H1 (cell line): ENCODE data around the gene YAF2. TPM values are rescaled to one million over a fixed set of nuclear protein-coding genes. Genes with fewer than 3 reads are reported as not detected.

Source experiments
- CTCF ChIA-PET: fragments of 300-600 bp; sonication (Branson Sonifier 250); formaldehyde crosslinking; loops from one replicate; lab custom pipeline; 2021; ENCODE audit not compliant: partially characterized antibody; lab: Charles Lee
- POLR2A ChIA-PET: fragments of 300-600 bp; sonication (Branson Sonifier 250); formaldehyde crosslinking; loops from one replicate; lab custom pipeline; 2021; ENCODE audit warnings: inconsistent platforms; ENCODE audit not compliant: partially characterized antibody; lab: Charles Lee
- DNase-seq, 2 experiments: peaks; one replicate each; pipeline versions ENCODE4 v3.0.0 to v3.0.0-alpha.2; 2010 to 2022; ENCODE audit warnings: low spot score in 2 of 2, low read depth in 1 of 2, mixed read lengths in 1 of 2
- FAIRE-seq: peaks from 2 replicates; lab custom pipeline; 2011; peaks lifted over from hg19 to GRCh38; lab: Jason Lieb, UNC
- H2AFZ ChIP-seq: 2 replicates; pipeline ENCODE4 v1.8.1; 2012; ENCODE audit warnings: low read length, inconsistent platforms
- H2AK5ac ChIP-seq: 2 replicates; pipeline ENCODE4 v1.6.1; 2013; ENCODE audit warnings: low read depth, low read length
- H2BK120ac ChIP-seq: replicated peaks from 2 replicates; pipeline ENCODE3; 2013; ENCODE audit warnings: low read depth, low read length, inconsistent platforms
- H2BK12ac ChIP-seq: 2 replicates; pipeline ENCODE4 v1.6.1; 2013; ENCODE audit warnings: low read depth, low read length
- H2BK15ac ChIP-seq: 2 replicates; pipeline ENCODE4 v1.6.1; 2013; ENCODE audit warnings: low read length
- H2BK20ac ChIP-seq: 2 replicates; pipeline ENCODE4 v1.6.1; 2013; ENCODE audit warnings: low read length
- H2BK5ac ChIP-seq: 2 replicates; pipeline ENCODE4 v1.6.1; 2013; ENCODE audit warnings: low read depth, low read length
- H3K14ac ChIP-seq: 2 replicates; pipeline ENCODE4 v1.6.1; 2013; ENCODE audit warnings: inconsistent platforms; ENCODE audit not compliant: insufficient read length
- H3K18ac ChIP-seq: 2 replicates; pipeline ENCODE4 v1.6.1; 2013; ENCODE audit warnings: low read length; ENCODE audit errors: extremely low read depth
- H3K23ac ChIP-seq: 2 replicates; pipeline ENCODE4 v1.6.1; 2013; ENCODE audit warnings: inconsistent platforms; ENCODE audit not compliant: insufficient read length
- H3K23me2 ChIP-seq: 2 replicates; pipeline ENCODE4 v1.6.1; 2013; ENCODE audit warnings: low read depth, low read length
- H3K27ac ChIP-seq: 2 replicates; pipeline ENCODE4 v1.6.1; 2011; ENCODE audit warnings: low read depth, low read length, inconsistent platforms
- H3K27me3 ChIP-seq, 4 experiments: replicated peaks in 1 of 4; 1 replicate in 1 of 4; 2 replicates in 3 of 4; pipeline versions ENCODE4 v1.6.1 to v1.8.1; 2011 to 2013; ENCODE audit warnings: low read length in 3 of 4, mild to moderate bottlenecking in 3 of 4, inconsistent platforms in 2 of 4, mixed read lengths in 2 of 4, moderate library complexity in 1 of 4; ENCODE audit not compliant: control insufficient read depth in 3 of 4, insufficient read depth in 3 of 4; ENCODE audit errors: extremely low read depth in 1 of 4
- H3K36me3 ChIP-seq, 4 experiments: 2 replicates each; pipeline versions ENCODE4 v1.6.1 to v1.8.1; 2011 to 2013; ENCODE audit warnings: mild to moderate bottlenecking in 4 of 4, low read length in 3 of 4, moderate library complexity in 2 of 4, control low read depth in 1 of 4, inconsistent platforms in 1 of 4; ENCODE audit not compliant: insufficient read depth in 4 of 4, control insufficient read depth in 2 of 4
- H3K4ac ChIP-seq: replicated peaks from 2 replicates; pipeline ENCODE3; 2013; ENCODE audit warnings: low read length, low read depth, mixed read lengths, inconsistent platforms; ENCODE audit not compliant: insufficient read length
- H3K4me1 ChIP-seq, 4 experiments: replicated peaks in 1 of 4; 1 replicate in 1 of 4; 2 replicates in 3 of 4; pipeline versions ENCODE4 v1.6.1 to v1.8.1; 2011 to 2013; ENCODE audit warnings: low read length in 3 of 4, inconsistent platforms in 2 of 4, mixed read lengths in 1 of 4; ENCODE audit not compliant: insufficient read depth in 4 of 4, control insufficient read depth in 3 of 4
- H3K4me2 ChIP-seq, 2 experiments: 2 replicates each; pipeline versions ENCODE4 v1.6.1 to v1.8.1; 2011 to 2013; ENCODE audit warnings: low read depth in 2 of 2, low read length in 2 of 2, control low read depth in 1 of 2, inconsistent platforms in 1 of 2, mild to moderate bottlenecking in 1 of 2; ENCODE audit not compliant: insufficient read depth in 1 of 2
- H3K4me3 ChIP-seq, 4 experiments: fragments of 200-600, 300-600 bp in 1 of 4; sonication (generic), shearing (Covaris generic), sonication (Bioruptor Twin) in 1 of 4; 2 replicates each; pipeline versions ENCODE4 v1.5.1 to v1.8.1; 2011 to 2016; ENCODE audit warnings: low read length in 4 of 4, low read depth in 3 of 4, control low read depth in 2 of 4, inconsistent platforms in 2 of 4, mild to moderate bottlenecking in 2 of 4, mixed read lengths in 1 of 4, moderate library complexity in 1 of 4; ENCODE audit not compliant: insufficient read depth in 2 of 4; ENCODE audit errors: extremely low read depth in 1 of 4
- H3K56ac ChIP-seq: replicated peaks from 2 replicates; pipeline ENCODE3; 2013; ENCODE audit warnings: low read depth, mild to moderate bottlenecking, mixed read lengths, low read length, inconsistent platforms; ENCODE audit not compliant: insufficient read length
- H3K79me1 ChIP-seq: 2 replicates; pipeline ENCODE4 v1.6.1; 2013; ENCODE audit warnings: low read depth, low read length, control low read depth
- H3K79me2 ChIP-seq, 2 experiments: 2 replicates each; pipeline versions ENCODE4 v1.6.1 to v1.8.1; 2012 to 2013; ENCODE audit warnings: low read length in 2 of 2, mild to moderate bottlenecking in 2 of 2, inconsistent platforms in 1 of 2; ENCODE audit not compliant: insufficient read depth in 2 of 2, control insufficient read depth in 1 of 2
- H3K9ac ChIP-seq, 4 experiments: replicated peaks in 1 of 4; 1 replicate in 1 of 4; 2 replicates in 3 of 4; pipeline versions ENCODE4 v1.6.1 to v1.8.1; 2011 to 2013; ENCODE audit warnings: low read depth in 3 of 4, low read length in 3 of 4, control low read depth in 2 of 4, mild to moderate bottlenecking in 2 of 4, moderate library complexity in 2 of 4, inconsistent platforms in 1 of 4; ENCODE audit errors: extremely low read depth in 1 of 4
- H3K9me3 ChIP-seq, 2 experiments: 2 replicates each; pipeline versions ENCODE4 v1.6.1 to v1.8.1; 2012 to 2013; ENCODE audit warnings: mild to moderate bottlenecking in 2 of 2, moderate library complexity in 2 of 2, control low read depth in 1 of 2, inconsistent platforms in 1 of 2, low read depth in 1 of 2, low read length in 1 of 2, mixed read lengths in 1 of 2; ENCODE audit not compliant: insufficient read depth in 2 of 2
- H4K20me1 ChIP-seq, 2 experiments: replicated peaks in 1 of 2; 2 replicates each; pipeline versions ENCODE3 to v1.8.1; 2011 to 2013; ENCODE audit warnings: inconsistent platforms in 2 of 2, low read length in 2 of 2, mild to moderate bottlenecking in 1 of 2; ENCODE audit not compliant: insufficient read depth in 2 of 2, control insufficient read depth in 1 of 2
- H4K5ac ChIP-seq: 2 replicates; pipeline ENCODE4 v1.6.1; 2013; ENCODE audit warnings: low read length, low read depth, mixed read lengths, inconsistent platforms; ENCODE audit not compliant: insufficient read length
- H4K8ac ChIP-seq: 2 replicates; pipeline ENCODE4 v1.8.0; 2013; ENCODE audit warnings: mild to moderate bottlenecking, moderate library complexity, low read length, inconsistent platforms; ENCODE audit not compliant: insufficient read depth; ENCODE audit errors: extremely low read depth
- H4K91ac ChIP-seq: replicated peaks from 2 replicates; pipeline ENCODE3; 2013; ENCODE audit warnings: low read length, mixed read lengths, inconsistent platforms; ENCODE audit not compliant: insufficient read length
- BCL11A ChIP-seq, 2 experiments: IDR thresholded peaks; one replicate each; pipeline ENCODE4 v1.6.1; 2011; ENCODE audit warnings: low read depth in 2 of 2, low read length in 2 of 2, mild to moderate bottlenecking in 2 of 2
- BRCA1 ChIP-seq: IDR thresholded peaks from 2 replicates; pipeline ENCODE4 v1.6.1; 2012; ENCODE audit warnings: low read depth, low read length, improper control_type of control experiment
- CREB1 ChIP-seq: IDR thresholded peaks from 2 replicates; pipeline ENCODE4 v1.6.1; 2012; ENCODE audit warnings: inconsistent platforms
- FOSL1 ChIP-seq: IDR thresholded peaks from 2 replicates; pipeline ENCODE4 v1.6.1; 2011; ENCODE audit warnings: mild to moderate bottlenecking, low read depth, low read length, moderate library complexity; ENCODE audit not compliant: insufficient read depth
- KDM5A ChIP-seq: fragments of 200-600 bp; IDR thresholded peaks from 2 replicates; pipeline ENCODE4 v1.7.1; 2012; ENCODE audit warnings: mild to moderate bottlenecking, low read length, inconsistent platforms, mixed read lengths
- POLR2A ChIP-seq, 2 experiments: IDR thresholded peaks; 1 replicate in 1 of 2; 2 replicates in 1 of 2; pipeline ENCODE4 v1.6.1; 2011; ENCODE audit warnings: low read depth in 2 of 2, low read length in 2 of 2, mild to moderate bottlenecking in 2 of 2; ENCODE audit errors: control extremely low read depth in 1 of 2
- POLR2AphosphoS5 ChIP-seq: IDR thresholded peaks from 2 replicates; pipeline ENCODE4 v1.6.1; 2011; ENCODE audit warnings: low read depth, low read length
- WGBS, 2 experiments: shearing (Covaris generic) in 1 of 2; methylation state at CpG; one replicate each; pipeline versions ENCODE4 v1.1.6 to v1.1.7; 2013 to 2015; ENCODE audit warnings: low lambda C conversion rate in 2 of 2, mixed read lengths in 2 of 2, inconsistent platforms in 1 of 2, low coverage in 1 of 2, missing lambda C conversion rate in 1 of 2; ENCODE audit not compliant: insufficient replicate concordance in 2 of 2, insufficient coverage in 1 of 2, insufficient read length in 1 of 2; ENCODE audit errors: extremely low coverage in 1 of 2, missing lambda C conversion rate in 1 of 2; 5-methylcytosine and 5-hydroxymethylcytosine counted together
- polyA plus RNA-seq, 7 experiments: library from polyadenylated mRNA; depleted of rRNA in 3 of 7; stranded (reverse) in 5 of 7; unstranded in 2 of 7; fragments of >200 nt in 5 of 7; fragments of 200-250 nt in 2 of 7; gene quantifications; 1 replicate in 5 of 7; 2 replicates in 1 of 7; 4 replicates in 1 of 7; pipeline versions ENCODE4 v1.2.1 to v1.2.3, GENCODE V29; 2011 to 2013; ENCODE audit warnings: missing spikeins in 2 of 7, mixed read lengths in 2 of 7
- total RNA-seq: library from RNA; stranded (reverse); fragmentation: NEBNext Ultra II Directional; extraction: Animal tissue kit (Norgen Biotek cat#: 25700); gene quantifications from 2 replicates; pipeline ENCODE4 v1.2.1, GENCODE V29; 2021

Gene YAF2
- total and polyA plus RNA-seq, 2 of the 8 experiments (the other 6 are each of a cell fraction or from before 2014, with no cell fraction given) = 0.50 to 2.2 TPM

DNA sequence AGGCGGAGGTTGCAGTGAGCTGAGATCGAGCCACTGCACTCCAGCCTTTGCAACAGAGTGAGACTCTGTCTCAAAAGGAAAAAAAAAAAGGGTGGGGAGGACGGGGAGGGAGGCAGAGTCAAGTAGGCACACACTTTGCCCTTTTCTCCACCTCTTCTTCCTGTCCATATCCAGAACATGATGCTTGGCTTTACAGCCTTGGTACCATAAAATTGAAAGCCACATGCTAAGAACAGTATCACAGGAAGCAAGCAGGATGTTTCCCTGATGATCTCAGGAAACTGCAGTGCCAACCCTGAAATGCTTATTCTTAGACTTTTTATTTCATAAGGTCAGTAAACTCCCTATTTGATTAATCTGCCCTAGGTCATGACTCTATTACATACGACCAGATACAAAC is 32.5 kb upstream of the YAF2 start:
- peaks cover 0 to 5% of the 10 kb centered on the region in 2 experiments; a peak in 1 of 4 replicates for H3K9me3 ChIP-seq
- no peak overlapping the region for H3K4ac ChIP-seq
- H2BK12ac ChIP-seq = no peak overlapping the region
- H4K91ac ChIP-seq = no peak overlapping the region
- H3K56ac ChIP-seq = no peak overlapping the region
- no peak overlapping the region for H3K9ac ChIP-seq
- DNase-seq = no peak
- 77% methylated on average over 3 of the region's 4 CpGs; no CpG with 5 or more reads in 1 of the 2 experiments for WGBS, 2 experiments
- H3K23me2 ChIP-seq = no peaks in the 10 kb centered on the region
- FAIRE-seq = no peak
- H2AFZ ChIP-seq = no peak overlapping the region
- H3K4me2 ChIP-seq = no peak overlapping the region
- no peak overlapping the region for H2BK15ac ChIP-seq
- H3K4me3 ChIP-seq = no peak overlapping the region
- no peak overlapping the region for H2BK20ac ChIP-seq
- ChIA-PET POLR2A (no interaction called here), CTCF (no interaction called here)
- no peak overlapping the region for H2BK120ac ChIP-seq
- H4K8ac ChIP-seq = no peak overlapping the region
- H3K14ac ChIP-seq = no peak overlapping the region
- H3K36me3 ChIP-seq = no peaks in the 10 kb centered on the region
- no peak overlapping the region for H2AK5ac ChIP-seq
- TF ChIP-seq BCL11A (IDR thresholded peaks at IDR 0.05; ENCODE audit: low read depth in 2 of 2, low read length in 2 of 2) (no peak), CREB1 (no peak), FOSL1 (no peak), KDM5A (no peak), POLR2AphosphoS5 (no peak), POLR2A (IDR thresholded peaks at IDR 0.05; ENCODE audit: control extremely low read depth in 1 of 2, low read depth in 2 of 2, low read length in 2 of 2) (no peak), BRCA1 (no peak)
- H3K27ac ChIP-seq = no peak overlapping the region
- H3K79me1 ChIP-seq = no peaks in the 10 kb centered on the region
- H3K18ac ChIP-seq = no peak overlapping the region
- H4K5ac ChIP-seq = no peak overlapping the region
- no peaks in the 10 kb centered on the region for H3K27me3 ChIP-seq
- no peak overlapping the region for H3K23ac ChIP-seq
- H2BK5ac ChIP-seq = no peak overlapping the region
- no peaks in the 10 kb centered on the region for H4K20me1 ChIP-seq
- H3K79me2 ChIP-seq = no peaks in the 10 kb centered on the region
- H3K4me1 ChIP-seq = peaks cover 0 to 1% (median under 1%) of the 10 kb centered on the region in 4 experiments; a peak in 2 of 7 replicates
